GM12891 (cell line): ENCODE results near the gene OPCML.

ENCODE experiments used
- DNase-seq: peaks from one replicate; pipeline ENCODE4 v3.0.0; 2011; ENCODE audit warnings: low spot score; ENCODE audit not compliant: insufficient read length
- FAIRE-seq: peaks from 2 replicates; lab custom pipeline; 2011; peaks lifted over from hg19 to GRCh38; lab: Jason Lieb, UNC
- PAX5 ChIP-seq: IDR thresholded peaks from 2 replicates; pipeline ENCODE4 v1.6.1; 2011; ENCODE audit warnings: low read length, moderate library complexity, mild to moderate bottlenecking; ENCODE audit not compliant: insufficient read depth, severe bottlenecking
- POLR2A ChIP-seq: IDR thresholded peaks from 2 replicates; pipeline ENCODE4 v1.6.1; 2011; ENCODE audit warnings: low read depth, low read length, control low read depth
- POLR2AphosphoS5 ChIP-seq: IDR thresholded peaks from 2 replicates; pipeline ENCODE4 v1.6.1; 2011; ENCODE audit warnings: low read depth, low read length, control low read depth
- POU2F2 ChIP-seq: IDR thresholded peaks from 2 replicates; pipeline ENCODE4 v1.6.1; 2011; ENCODE audit warnings: low read depth, mild to moderate bottlenecking, control low read depth, low read length, moderate library complexity
- SPI1 ChIP-seq: IDR thresholded peaks from 2 replicates; pipeline ENCODE4 v1.6.1; 2011; ENCODE audit warnings: low read depth, low read length, control low read depth
- TAF1 ChIP-seq: IDR thresholded peaks from 2 replicates; pipeline ENCODE4 v1.6.1; 2011; ENCODE audit warnings: low read depth, low read length, control low read depth

Gene OPCML

DNA sequence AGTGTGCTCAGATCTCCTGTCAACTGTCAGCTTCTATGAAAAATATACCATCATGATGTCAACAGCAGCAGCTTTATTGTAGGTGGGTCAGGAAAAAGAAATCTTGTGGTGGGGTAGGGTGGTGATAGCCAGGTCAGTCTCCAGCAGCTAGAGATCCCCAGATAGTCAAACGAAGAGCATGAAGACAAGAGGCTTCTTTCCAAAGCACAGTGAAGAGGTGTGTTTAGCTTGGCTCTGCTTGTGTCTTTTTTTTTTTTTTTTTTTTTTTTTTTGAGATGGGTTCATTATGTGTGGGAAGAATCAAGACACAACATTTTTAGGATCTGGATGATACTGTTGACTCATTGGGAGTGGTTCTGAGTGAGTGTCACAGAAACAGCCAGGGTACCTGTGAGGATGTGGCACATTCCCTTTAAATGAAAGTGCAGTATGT lies 1086.4 kb downstream of the OPCML start:
- TF ChIP-seq POLR2AphosphoS5 (no peak), SPI1 (no peak), POLR2A (no peak), PAX5 (no peak), POU2F2 (no peak)
- DNase-seq (no peak), FAIRE-seq (no peak)

DNA sequence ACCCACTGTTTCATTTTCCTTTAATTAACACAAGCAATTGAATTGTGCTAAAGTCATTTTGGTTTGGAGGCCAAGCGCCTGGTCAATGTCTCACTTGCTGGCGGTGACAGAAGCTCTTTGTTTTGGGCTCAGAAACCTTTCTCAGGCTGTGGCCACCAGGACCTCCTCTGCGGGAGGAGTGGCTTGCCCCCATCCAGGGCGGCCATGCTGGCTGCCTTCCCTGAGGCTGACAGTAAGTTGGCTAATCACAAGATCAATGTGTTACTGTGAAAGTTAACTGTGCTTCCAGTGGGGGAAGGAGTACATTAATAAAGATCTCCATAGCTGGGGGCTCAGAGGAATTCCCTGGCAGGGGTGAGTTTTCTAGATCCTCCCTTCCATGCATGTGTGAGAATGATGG lies 1087.4 kb downstream of the OPCML start:
- DNase-seq (no peak), FAIRE-seq (no peak)
- TF ChIP-seq TAF1 (no peak), POLR2A (no peak), POU2F2 (no peak), PAX5 (no peak), SPI1 (no peak), POLR2AphosphoS5 (no peak)

DNA sequence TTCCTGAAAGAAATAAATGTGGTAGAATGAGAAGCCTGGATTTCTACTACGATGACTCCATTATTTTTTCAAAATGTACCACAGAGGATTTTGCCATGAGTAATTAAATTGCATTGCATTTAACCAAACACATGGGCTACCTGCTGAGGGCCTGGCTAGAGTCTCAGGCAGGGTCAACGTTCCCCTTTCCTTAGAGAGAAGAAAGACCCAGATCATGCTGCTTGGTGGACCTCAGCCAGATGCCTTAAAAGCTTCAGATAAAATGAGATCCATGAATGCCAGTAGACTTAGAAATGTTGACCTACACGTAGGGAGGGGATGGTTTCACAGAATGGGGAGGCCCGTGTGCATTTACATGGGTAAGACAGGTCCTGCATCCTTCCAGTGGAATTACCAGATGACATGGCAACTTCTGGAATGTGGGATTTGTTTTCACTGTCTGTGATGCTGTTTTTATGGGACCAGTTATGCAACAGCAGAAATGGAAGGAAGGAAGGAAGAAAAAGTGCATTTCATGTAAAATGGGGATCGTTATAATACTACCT lies 1092.5 kb downstream of the OPCML start:
- FAIRE-seq (no peak), DNase-seq (no peak)
- TF ChIP-seq PAX5 = no peak
- TF ChIP-seq TAF1 = no peak
- no peak for TF ChIP-seq POU2F2
- no peak for TF ChIP-seq SPI1
- no peak for TF ChIP-seq POLR2AphosphoS5
- no peak for TF ChIP-seq POLR2A

DNA sequence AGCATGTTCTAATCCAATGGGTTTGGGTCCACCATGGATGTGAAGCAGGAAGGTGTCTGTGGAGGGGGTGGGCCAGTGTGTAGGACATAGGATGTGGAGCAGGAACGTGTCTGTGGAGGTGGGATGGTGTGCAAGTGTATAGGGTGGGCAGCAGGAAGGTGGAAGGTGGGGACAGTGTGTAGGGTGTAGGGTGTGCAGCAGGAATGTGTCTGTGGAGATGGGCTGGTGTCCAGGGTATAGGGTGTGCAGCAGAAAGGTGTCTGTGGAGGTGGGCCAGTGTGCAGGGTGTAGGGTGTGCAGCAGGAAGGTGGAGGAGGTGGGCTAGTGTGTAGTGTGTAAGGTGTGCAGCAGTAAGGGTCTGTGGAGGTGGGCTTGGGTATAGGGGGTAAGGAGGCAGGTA lies 1093.9 kb downstream of the OPCML start:
- DNase-seq = no peak
- TF ChIP-seq TAF1 (no peak), POLR2AphosphoS5 (no peak), SPI1 (no peak), POU2F2 (no peak), POLR2A (no peak), PAX5 (no peak)
- no peak for FAIRE-seq

DNA sequence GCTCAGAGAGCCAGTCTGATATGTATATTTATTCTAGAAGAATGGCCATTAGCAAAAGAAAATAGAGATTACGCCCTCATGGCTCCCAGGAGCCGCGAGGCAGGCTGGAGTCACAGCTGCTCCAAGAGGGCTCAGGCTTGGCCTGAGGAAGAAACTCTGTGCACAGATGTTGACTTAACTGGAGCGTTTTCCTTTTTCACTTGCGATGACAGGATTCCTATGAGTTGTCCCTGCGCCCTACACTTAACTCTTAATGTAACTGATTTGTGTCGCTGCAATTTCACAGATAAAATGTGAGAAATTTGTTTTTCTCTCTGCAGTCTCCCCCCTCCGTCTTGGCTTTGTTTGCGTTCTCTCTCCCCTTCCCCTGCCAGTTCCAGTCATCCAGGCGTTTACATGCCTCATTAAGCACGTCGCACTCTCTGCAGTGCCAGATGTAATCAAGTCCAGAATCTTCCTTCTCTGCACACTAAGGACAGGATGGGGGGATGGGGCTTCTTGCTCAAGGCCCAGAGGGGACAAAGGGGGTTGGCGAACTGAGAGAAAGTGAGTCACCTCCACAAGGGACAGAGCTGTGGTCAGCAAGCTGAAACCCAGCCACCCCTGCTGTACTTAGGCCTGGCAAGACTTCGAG lies 1101.8 kb downstream of the OPCML start:
- no peak for FAIRE-seq
- no peak for DNase-seq

DNA sequence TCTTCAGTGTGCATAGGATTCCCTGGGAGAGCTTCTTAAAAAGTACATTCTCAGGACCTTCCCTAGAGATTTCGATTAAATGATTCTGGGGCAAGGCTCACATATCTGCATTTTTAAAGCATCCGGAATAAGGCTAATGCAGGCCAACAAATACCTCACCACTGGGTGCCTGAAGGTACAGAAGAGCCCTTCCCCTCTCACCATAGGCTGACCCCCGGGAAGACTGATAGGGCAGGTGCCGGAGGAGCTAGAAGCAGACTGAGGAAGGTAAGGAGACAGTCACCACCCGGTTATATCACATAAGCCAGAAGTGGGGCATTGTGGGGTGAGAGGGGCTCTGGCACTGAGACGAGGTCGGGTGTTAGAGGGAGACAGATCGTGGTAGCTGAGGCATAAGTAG lies 1102.6 kb downstream of the OPCML start:
- DNase-seq = no peak
- FAIRE-seq = no peak
- TF ChIP-seq PAX5 = no peak
- TF ChIP-seq POU2F2 = no peak
- no peak for TF ChIP-seq SPI1
- TF ChIP-seq POLR2A = no peak
- TF ChIP-seq TAF1 = no peak
- TF ChIP-seq POLR2AphosphoS5 = no peak

More for the DNA sequence above, 1101.8 kb downstream of the OPCML start:
- TF ChIP-seq POU2F2 = no peak
- TF ChIP-seq TAF1 = no peak
- TF ChIP-seq PAX5 = no peak
- TF ChIP-seq POLR2A = no peak
- no peak for TF ChIP-seq SPI1
- no peak for TF ChIP-seq POLR2AphosphoS5

DNA sequence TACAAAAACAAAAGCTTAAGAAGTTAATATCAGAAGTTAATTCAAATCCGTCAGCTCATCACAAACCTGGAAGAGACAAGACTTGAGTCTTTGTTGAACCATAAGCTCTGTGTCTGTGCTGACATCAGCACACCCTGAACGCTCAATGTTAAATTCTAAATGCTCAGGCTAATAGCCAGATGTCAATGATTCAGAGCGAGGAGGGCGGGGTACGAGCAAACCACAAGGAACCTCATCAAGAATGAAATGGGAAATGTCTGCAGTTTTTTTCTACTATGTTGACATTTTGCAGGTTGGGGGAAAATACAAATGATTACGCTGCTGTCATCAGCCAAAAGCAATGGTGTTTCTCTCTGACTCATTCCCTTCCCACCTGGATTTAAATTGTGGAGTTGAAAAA lies 1104.7 kb downstream of the OPCML start:
- no peak for FAIRE-seq
- DNase-seq = no peak
- TF ChIP-seq POLR2A = no peak
- TF ChIP-seq POU2F2 = no peak
- no peak for TF ChIP-seq PAX5
- no peak for TF ChIP-seq POLR2AphosphoS5
- no peak for TF ChIP-seq TAF1
- TF ChIP-seq SPI1 = no peak

DNA sequence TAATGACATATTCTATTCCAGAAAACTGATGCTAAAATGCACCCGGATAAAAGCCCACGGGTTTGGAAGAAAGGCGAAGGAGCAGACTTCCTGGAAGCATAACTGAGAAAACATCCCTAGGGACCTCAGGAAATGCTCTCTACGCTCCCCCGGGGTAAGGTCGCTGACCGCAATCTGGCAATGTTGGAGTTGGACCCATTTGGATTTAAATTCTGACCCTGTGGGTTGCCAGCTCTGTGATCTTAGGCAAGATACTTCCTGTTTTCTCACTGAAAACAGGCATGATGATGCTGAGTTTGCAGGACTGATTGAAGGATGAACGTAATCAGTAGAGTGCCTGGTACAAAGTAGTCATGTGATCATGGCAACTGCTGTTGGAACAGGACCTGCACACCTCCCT lies 1107.9 kb downstream of the OPCML start:
- no peak for TF ChIP-seq POLR2A
- TF ChIP-seq PAX5 = no peak
- no peak for TF ChIP-seq POU2F2
- no peak for TF ChIP-seq SPI1
- DNase-seq = no peak
- no peak for FAIRE-seq

DNA sequence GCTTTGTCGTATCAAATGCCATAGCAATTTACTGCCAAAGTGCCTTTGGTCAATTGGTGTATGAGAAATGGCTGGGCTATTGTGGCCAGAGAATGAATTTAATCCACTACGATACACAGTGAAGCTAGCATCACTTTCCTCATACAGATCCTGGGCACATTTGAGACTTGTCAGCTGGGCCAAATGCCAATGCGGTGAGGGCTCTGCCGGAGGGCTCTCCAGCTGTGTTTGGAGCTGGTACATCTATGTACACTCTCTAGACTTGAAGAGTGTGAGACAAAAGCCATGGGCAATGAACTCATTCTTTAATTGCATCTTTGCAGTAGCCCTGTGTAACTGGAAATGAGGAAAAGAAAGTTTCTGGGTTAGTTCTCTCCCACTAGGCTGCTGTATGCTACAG lies 1109.0 kb downstream of the OPCML start:
- DNase-seq = no peak

DNA sequence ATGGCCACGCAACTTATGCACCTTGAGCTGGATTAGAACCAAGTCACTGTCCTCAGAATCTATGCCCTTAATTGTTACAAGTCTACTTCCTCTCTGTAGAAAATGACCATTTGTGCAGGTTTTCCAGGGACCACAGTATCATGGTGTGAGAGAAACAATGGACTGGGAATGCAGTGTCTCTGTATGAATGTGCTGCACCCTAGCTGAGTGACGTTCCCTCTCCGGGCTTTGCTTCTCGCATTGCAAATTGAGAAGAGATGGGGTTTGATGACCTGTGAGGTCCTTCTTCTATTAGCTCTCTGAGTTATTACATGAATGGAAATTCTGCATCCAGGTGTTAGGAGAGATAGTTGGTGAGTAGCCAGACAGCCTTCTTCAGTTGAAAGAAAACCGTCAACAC lies 1109.6 kb downstream of the OPCML start:
- DNase-seq (no peak), FAIRE-seq (no peak)
- TF ChIP-seq TAF1 (no peak), POLR2AphosphoS5 (no peak), SPI1 (no peak), POU2F2 (no peak), PAX5 (no peak), POLR2A (no peak)

More for the DNA sequence above, 1109.0 kb downstream of the OPCML start:
- FAIRE-seq = no peak
- TF ChIP-seq TAF1 = no peak
- TF ChIP-seq POLR2AphosphoS5 = no peak
- no peak for TF ChIP-seq POLR2A
- no peak for TF ChIP-seq POU2F2
- TF ChIP-seq SPI1 = no peak
- no peak for TF ChIP-seq PAX5

DNA sequence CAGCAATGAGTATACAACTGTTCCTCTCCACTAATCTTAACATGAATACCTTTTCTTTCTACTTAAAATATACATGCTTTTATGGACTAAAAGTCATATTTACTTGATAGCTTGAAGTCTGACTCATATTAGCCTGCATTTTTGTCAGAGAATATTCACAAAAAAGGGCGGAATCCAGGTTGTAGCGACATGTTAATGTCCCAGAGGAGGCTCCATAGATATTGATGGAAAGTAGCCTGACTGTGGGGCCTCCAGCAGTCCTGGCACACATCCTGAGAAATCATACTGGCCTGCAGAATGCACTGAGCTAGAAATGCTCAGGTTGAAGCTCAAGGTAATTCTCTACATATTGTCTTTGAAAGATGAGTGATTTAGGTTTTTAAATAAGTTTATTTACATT lies 1110.7 kb downstream of the OPCML start:
- TF ChIP-seq POU2F2 (no peak), PAX5 (no peak), POLR2A (no peak), SPI1 (no peak), TAF1 (no peak), POLR2AphosphoS5 (no peak)
- DNase-seq (no peak), FAIRE-seq (no peak)
